HG02870 (cell line): ENCODE data around the gene HPRT1.

ENCODE experiments used
- ATAC-seq: cut with Tn5 transposase; IDR thresholded peaks from one replicate; pipeline ENCODE4 v1.9.1; 2021; ENCODE audit warnings: mild to moderate bottlenecking, moderate library complexity; ENCODE audit not compliant: unreplicated experiment

HPRT1 gene

DNA sequence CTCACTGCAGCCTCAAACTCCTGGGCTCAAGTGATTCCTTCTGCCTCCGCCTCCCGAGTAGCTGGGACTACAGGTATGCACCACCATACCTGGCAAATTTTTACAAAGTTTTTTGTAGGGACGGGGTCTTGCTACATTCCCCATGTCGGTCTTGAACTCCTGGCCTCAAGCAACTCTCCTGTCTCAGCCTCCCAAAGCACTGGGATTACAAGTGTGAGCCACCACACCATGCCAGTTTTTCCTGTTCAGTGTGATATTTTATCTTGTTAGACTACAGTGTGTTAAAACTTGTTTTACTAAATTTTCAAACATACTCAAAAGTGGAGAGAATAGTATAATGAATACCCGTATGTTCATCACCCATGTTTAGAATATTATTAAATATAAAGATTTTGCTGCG, 12.1 kb downstream of the HPRT1 start:
- ATAC-seq: no peak

DNA sequence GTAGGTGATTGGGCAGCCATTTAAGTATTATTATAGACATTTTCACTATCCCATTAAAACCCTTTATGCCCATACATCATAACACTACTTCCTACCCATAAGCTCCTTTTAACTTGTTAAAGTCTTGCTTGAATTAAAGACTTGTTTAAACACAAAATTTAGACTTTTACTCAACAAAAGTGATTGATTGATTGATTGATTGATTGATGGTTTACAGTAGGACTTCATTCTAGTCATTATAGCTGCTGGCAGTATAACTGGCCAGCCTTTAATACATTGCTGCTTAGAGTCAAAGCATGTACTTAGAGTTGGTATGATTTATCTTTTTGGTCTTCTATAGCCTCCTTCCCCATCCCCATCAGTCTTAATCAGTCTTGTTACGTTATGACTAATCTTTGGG, 16.3 kb downstream of the HPRT1 start:
- ATAC-seq: no peak

DNA sequence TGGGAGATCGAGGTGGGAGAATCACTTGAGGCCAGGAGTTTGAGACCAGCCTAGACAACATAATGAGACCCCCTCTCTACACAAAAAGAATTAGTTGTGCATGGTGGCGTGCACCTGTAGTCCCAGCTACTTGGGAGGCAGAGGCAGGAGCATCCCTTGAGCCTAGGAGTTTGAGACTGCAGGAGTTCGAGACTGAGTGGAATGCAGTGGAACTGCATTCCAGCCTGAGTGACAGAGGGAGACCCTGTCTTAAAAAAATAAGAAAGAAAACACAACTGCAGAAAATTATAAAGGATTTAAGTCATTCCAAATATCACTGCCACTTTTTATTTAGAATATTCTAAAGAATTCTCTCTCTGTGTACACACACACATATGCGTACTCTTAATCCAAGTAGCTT, 18.4 kb downstream of the HPRT1 start:
- no peak for ATAC-seq

DNA sequence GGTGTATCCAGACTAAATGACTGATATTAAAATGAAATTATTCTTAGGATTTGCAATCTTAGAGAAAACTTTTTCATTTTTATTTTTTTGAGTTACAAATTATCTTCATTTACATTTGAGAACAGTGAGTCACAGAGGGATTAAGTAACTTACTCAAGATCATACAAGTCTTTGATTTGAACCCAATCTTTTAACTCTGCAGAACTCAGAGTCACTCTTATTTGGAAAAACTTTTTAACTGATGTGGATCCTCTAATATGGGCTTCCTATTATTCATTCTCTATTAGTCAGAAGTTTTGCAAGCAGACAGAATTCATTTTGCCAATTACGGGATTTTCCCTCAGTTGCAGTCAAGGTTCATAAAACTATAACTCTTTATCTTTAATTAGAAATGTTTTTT, 20.1 kb downstream of the HPRT1 start:
- ATAC-seq: no peak

DNA sequence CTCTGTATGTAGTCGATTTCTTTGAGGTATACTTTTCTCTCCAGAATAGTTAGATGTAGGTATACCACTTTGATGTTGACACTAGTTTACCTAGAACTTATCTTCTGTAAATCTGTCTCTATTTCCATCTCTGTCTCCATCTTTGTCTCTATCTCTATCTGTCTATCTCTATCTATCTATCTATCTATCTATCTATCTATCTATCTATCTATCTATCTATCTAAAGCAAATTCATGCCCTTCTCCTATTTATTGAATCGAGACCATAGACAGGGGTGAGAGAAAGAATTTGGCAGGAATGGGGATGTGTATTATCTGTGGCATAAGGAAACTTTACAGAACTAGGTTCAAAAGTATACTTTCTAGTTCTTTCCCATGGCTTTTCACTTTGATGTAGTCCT, 21.4 kb downstream of the HPRT1 start:
- no peak for ATAC-seq

DNA sequence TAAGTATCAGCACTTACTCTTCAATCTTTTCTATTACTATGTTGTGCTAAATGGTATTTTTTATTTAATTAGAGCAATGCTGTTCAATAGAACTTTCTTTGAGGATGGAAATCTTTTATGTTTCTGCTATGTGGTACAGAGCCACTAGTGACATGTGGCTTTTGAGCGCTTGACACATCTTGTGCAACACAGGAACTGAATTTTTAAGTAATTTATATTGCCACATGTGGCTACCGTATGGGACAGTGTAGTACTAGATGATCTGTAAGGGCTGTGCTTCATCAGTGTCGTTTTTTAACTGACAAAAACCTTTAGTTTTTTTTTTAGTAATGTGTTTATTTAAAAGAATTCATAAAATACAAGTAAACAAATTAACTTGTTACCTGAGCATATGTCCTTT, 22.4 kb downstream of the HPRT1 start:
- no peak for ATAC-seq

DNA sequence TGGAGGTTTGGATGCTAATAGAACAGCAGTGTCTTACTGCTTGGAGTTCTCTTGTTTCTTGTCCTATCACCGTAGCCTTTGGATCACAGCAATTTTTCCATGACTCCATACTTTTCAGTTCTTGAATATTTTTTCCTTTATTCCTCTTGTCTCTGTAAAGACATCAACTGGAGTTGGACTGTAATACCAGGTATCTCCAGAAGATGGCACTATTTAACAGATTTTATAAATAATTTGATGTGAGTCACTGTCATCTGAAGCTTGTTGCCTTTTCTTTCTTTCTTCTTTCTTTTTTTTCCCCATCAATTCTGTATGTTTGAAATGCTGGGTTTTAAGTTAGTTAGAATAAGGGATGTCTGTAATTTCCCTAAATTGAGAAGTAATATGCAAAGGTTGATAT, 24.1 kb downstream of the HPRT1 start:
- no peak for ATAC-seq

DNA sequence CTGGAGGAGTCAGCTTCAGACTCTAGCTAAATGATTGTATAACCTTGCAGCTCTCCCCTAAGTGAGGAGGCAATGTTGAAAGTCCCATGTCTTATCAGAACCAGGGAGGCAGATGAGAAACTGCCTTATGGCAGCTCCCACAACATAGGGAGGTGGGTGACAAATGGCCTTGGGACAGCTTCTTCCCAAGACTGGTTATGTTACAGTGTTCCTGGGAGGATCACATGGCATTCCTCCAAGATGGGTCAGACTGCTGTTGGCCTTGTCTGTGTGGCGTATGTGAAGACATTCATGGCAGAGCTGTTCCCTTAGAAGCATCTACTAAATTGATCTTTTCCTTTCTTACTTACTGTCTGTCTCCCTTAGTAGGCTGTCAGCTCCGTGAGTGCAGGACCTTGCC, 42.0 kb downstream of the HPRT1 start:
- no peak for ATAC-seq

DNA sequence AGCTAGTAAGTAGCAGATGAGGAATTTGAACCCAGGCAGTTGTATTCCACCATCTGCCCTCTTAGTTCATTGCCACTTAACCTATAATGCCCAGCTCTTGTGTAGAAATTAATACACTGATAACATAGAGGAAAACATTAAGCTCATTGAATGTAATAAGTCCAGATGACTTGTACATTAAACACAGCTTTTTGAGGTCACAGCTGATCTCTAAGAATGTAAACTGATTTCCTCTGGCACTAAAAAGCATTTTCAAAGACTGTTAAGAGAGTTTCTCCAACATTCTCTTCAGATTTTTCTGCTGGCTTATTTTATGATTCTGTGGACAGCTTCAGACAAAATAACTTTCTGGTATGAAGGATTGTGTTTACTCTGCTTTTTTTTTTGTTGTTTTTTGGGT, 42.7 kb downstream of the HPRT1 start:
- ATAC-seq: no peak

DNA sequence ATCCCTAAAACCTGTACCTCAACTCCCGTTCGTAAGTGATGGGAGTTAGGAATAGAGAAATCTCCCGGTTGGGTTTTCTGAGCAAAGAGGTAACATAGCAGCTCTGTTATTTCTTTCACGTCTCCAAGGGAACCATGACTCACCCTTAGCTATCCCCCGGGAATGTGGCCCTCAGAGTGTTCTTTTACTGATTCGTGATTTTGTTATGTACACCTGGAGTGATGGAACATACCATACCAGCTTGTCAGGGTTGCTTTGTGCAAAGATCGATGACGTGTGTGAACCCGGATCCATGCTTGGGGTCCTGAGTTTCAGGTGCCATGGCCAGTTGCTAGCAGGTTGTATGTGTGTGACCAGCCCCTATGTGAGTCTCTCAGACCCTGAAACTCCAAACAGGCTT, 52.6 kb downstream of the HPRT1 start:
- ATAC-seq: no peak

DNA sequence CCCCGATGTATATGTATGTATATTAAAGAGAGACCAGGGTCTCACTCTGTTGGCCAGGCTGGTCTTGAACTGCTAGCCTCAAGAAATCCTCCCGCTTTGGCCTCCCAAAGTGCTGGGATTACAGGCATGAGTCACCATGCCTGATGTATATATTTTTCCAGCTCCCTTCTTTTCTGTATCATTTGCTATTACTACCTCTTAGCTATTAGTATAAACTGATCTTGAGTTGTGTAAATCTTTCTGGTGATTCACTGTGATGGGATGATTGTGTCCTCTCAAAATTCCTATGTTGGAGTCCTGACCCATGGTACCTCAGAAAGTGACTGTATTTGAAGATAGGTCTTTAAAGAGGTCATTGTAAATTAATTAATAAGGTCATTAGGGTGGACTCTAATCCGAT, 53.1 kb downstream of the HPRT1 start:
- no peak for ATAC-seq

DNA sequence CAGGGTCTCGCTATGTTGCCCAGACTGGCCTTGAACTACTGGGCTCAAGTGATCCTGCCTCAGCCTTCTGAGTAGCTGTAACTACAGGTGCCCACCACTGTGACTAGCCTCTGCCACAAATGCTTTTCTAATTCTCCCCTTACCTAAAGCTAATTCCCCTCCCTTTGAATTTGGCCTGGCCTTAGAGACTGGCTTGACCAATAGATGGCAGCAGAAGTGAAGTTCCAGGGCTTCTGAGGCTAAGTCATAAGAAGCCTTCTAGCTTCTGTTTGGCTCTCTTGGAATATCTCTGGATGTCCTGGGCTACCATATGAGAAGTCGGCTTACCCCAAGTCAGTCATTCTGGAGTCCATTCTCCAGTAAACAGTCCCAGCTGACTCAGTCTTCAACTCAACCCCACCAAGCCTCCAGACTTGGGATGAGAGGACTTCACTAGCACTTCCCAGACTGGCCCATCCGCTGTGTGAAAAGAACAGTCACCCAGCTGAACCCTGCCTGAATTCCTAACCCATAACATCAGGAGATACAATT, 61.0 kb downstream of the HPRT1 start:
- ATAC-seq: peak; percentile 65

DNA sequence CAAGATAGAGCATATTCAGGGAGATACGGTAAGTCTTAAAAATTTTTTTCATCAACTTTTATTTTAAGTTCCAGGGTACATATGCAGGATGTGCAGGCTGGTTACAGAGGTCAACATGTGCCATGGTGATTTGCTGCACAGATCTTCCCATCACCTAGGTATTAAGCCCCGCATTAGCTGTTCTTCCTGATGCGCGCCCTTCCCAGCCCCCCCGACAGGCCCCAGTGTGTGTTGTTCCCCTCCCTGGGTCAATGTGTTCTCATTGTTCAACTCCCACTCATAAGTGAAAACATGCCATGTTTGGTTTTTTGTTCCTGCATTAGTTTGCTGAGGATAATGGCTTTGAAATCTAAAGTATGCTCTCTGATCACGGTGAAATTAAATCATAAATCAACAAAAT, 64.2 kb downstream of the HPRT1 start:
- ATAC-seq: no peak

DNA sequence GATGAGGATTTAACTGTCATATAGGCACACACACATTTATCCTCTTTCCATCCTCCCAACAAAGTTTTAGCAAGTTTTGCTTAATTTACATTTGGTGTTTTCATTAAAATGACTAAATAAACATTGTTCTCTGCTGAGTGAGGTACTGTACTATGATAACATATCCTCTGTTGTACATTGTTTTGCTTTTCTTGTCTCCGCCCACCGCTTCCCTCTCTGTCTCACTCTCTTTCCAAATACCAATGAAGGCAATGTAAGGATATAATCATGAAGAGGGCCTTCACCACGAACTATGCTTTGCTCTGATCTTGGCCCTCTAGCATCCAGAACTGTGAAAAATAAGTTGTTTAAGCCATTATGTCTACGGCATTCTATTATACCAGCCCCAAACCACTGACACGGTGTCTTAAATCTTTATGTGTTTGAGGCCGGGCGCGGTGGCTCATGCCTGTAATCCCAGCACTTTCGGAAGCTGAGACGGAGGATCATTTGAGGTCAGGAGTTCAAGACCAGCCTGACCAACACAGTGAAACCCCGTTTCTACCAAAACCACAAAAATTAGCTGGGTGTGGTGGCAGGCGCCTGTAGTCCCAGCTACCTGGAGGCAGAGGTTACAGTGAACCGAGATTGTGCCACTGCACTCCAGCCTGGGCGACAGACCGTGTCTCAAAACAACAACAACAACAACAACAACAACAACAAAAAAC, 65.3 kb downstream of the HPRT1 start:
- no peak for ATAC-seq

DNA sequence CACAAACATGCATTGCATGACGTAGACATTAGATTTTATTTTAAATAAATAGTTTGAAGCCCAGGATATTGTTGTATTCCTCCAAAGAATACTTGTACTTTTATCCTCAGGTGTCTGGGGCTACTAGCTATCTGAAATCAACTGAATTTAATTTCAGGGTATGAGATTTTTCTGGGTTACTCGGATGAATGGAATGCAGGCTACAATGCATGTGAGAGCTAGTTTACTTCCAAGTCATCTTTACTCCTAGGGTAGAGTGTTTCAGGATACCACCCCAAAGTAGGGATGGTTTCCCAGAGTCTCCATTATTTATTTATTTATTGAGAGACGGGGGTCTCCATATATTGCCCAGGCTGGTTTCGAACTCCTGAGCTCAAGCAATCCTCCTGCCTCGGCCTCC, 66.4 kb downstream of the HPRT1 start:
- ATAC-seq: no peak

DNA sequence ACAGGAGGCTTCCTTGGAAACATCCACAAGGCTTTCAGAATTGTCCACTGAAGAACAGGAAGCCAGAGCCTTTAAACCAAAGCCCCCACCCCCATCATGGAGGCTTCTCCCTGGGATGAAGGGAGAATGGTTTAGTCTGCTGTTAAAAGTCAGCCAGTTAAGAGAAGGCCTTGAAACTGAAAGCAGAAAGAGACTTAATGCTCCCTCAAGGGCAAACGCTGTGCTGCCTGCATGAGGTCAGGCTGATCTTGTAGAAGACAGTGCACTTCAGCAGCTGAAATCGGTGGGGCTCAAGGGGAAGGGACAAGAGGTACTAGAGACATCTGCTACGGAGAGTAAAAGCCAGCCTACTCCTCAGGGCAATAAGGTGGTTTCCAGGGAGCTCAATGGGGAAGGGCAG, 69.0 kb downstream of the HPRT1 start:
- no peak for ATAC-seq

DNA sequence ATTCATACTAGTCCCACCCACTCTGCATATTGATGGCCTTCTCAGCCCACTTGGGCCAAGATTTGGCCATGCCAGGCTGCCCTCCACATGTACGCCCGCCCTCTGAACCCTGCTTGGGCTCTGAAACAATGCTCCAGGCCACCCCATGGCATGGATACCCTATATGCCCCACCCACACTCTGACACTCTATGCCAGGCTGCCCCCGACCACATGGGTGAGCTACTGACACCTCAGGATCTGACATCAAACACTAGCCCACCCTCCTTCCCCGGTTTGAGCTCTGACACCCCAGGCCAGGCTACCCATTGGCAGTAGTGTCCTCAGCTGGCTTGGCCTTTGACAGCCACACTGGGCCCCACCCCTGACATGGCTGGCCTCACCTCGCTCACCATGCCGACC, 69.5 kb downstream of the HPRT1 start:
- no peak for ATAC-seq

DNA sequence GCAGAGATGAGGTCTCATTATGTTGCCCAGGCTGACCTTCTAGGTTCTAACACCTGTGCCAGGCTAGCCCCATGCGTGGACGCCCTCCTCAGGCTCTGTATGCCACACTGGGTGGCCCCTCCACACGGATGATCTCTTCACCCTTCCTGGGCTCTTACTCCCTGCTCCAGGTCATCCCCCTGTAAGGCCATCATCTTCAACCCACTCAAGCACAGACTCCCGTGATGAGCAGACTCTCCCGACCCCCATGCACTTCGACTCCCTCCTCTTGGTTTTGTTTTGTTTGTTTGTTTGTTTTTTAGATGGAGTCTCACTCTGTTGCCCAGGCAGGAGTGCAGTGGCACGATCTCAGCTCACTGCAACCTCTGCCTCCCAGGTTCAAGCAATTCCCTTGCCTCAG, 70.9 kb downstream of the HPRT1 start:
- no peak for ATAC-seq

DNA sequence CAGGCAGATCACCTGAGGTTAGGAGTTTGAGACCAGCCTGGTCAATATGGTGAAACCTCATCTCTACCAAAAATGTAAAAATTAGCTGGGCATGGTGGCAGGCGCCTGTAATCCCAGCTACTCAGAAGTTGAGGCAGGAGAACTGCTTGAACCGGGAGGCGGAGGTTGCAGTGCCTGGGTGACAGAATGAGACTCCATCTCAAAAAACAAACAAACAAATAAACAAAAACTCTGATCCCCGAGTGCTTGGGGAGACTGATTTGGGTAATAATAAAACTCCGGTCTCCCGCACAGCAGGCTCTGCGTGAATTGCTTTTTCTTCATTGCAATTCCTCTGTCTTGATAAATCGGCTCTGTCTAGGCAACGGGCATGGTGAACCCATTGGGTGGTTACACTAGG, 73.4 kb downstream of the HPRT1 start:
- ATAC-seq: no peak

DNA sequence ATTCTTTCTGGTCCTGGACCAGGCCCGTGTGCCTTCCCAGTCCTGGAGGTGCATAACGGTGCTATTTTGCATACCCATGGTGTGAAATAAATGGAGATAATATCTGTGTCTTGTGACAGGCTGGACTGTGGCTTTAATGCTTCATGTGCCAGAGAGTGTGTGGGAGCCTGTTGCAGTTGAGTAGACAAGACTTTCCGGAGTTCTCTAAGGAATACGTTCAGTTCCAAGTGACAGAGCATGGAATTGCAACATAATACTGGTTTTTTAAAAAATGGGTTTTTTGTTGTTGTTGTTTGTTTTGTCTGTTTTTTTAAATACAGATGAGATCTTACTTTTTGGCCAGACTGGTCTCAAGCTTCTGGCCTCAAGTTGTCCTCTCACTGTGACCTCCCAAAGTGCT, 74.0 kb downstream of the HPRT1 start:
- no peak for ATAC-seq

DNA sequence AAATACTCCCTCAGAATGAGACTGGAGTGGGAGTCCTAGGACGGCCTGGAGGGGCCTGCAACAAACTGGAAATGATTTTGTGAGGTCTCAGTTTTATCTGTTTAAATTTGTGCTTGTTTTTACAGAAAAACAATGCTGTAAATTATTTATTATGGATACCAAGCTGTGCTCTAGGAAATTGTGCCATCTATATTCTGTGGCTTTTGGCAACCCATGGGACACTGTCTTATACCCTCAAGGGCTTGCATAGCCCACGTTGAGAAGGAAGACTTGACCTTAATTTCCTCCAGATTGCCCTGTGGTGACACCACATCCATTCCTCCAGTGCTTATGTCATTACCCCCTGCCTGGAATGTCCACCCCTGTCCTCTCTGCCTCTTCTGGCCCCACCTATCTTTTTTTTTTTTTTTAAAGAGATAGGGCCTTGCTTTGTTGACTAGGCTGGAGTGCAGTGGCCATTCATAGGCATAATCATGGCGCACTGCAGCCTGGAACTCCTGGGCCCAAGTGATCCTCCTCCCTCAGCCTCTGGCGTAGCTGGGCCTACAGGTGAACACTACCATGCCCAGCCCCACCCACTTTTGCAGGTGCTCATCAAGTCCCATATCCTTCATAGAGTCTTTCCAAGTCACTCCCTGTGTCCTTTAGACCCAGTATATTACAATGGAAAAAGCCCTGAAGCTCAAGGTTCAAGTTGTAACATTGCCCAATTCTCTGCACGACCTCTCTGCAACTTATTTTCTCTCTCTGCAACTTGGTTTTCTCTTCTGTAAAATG, 77.4 kb downstream of the HPRT1 start:
- no peak for ATAC-seq

DNA sequence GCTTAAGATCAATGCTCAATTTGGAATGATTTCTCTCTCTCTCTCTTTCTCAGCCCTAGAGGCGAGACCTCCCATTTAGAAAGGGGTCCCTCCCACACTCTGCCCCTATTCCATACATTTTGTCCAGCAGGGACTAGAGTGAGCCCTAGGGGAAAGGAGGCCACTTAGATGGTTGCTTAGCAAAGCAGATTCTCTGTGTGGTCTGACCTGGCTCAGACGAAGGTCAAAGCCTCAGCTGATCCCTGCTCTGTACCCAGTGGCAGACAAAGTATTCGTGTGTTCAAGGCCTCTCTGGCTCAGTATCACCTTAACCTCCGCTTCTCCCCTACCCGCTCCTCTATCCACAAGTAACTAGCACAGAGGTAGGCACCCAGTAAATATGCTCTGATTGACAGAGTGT, 78.4 kb downstream of the HPRT1 start:
- no peak for ATAC-seq

DNA sequence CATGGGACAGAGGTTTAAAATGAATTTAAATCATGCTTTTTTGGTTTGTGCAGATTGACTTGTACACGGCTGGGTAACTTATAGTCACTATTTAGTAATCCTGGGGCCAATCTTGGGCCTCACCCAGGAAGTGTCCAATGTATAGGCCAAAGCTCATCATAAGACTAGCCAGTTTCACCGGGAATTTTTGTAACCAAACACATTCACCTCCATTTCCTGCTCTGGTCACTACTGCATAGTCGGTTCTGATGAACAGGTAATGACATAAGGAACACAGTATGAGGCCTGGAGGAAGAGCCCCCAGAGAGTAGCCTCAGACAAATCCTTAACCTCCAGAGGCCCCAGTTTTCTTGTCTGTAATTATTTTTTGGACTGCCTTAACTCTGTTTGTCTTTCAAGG, 81.9 kb downstream of the HPRT1 start:
- no peak for ATAC-seq
